Left ventricle myocardium inferior (tissue), 1 donor: Measurements from ENCODE around the gene STX17. TPM values are rescaled to one million over a fixed set of nuclear protein-coding genes. Genes with fewer than 3 reads are reported as not detected.
A peak's percentile ranks its signal among the peaks of the same experiment; 100 is the strongest.

ENCODE experiments used
- DNase-seq: peaks from one replicate; pipeline ENCODE4 v3.0.0-alpha.2; 2020
- H3K27ac ChIP-seq: fragments of 200-600 bp; replicated peaks from 2 replicates; pipeline ENCODE4 v1.8.0; 2021
- H3K27me3 ChIP-seq: fragments of 200-600 bp; 2 replicates; pipeline ENCODE4 v1.8.0; 2021; ENCODE audit warnings: low read depth
- H3K36me3 ChIP-seq: fragments of 200-600 bp; 2 replicates; pipeline ENCODE4 v1.8.0; 2021
- H3K4me1 ChIP-seq: fragments of 200-600 bp; 2 replicates; pipeline ENCODE4 v1.8.0; 2021
- H3K4me3 ChIP-seq: fragments of 200-600 bp; 2 replicates; pipeline ENCODE4 v1.8.0; 2021; ENCODE audit warnings: mild to moderate bottlenecking, moderate library complexity
- H3K9me3 ChIP-seq: fragments of 200-600 bp; replicated peaks from 2 replicates; pipeline ENCODE4 v1.8.0; 2021
- CTCF ChIP-seq: fragments of 200-600 bp; IDR thresholded peaks from 2 replicates; pipeline ENCODE4 v1.8.0; 2021; ENCODE audit warnings: antibody characterized with exemption, mild to moderate bottlenecking, borderline replicate concordance
- intact Hi-C: fragments of 100-400 bp; cut with micrococcal nuclease; formaldehyde crosslinking; loops from one replicate; pipeline ENCODE4 v1.11.0; 2022
- total RNA-seq: library from RNA; stranded (reverse); fragmentation: NEBNext Ultra II Directional; extraction: Animal tissue kit (Norgen Biotek cat#: 25700); gene quantifications from one replicate; pipeline ENCODE4 v1.2.1, GENCODE V29; 2021
- donor health status: DM: no; HTN: yes; CAD: no; lungs with severe emphysema.

The STX17 gene
- total RNA-seq, 1 donor from 2014 or later, result 23.7 TPM

- DNase-seq, result no peak
- no peak for TF ChIP-seq CTCF
- Histone ChIP-seq H3K27ac (no peak overlapping the region), H3K4me3 (no peak overlapping the region), H3K9me3 (peaks cover 24% of the 10 kb centered on the region), H3K4me1 (no peaks in the 10 kb centered on the region), H3K36me3 (peaks cover 30% of the 10 kb centered on the region), H3K27me3 (no peaks in the 10 kb centered on the region)
- intact Hi-C loops, result no loop called here
Observed at GRCh38 chr9:99998866-99999265, 92.4 kb downstream of the STX17 start.

GRCh38 chr9:99999797-100000196, 93.3 kb downstream of the STX17 start:
- Histone ChIP-seq H3K27me3 (no peaks in the 10 kb centered on the region), H3K27ac (no peak overlapping the region), H3K4me3 (no peak overlapping the region), H3K36me3 (peaks cover 39% of the 10 kb centered on the region), H3K4me1 (no peaks in the 10 kb centered on the region), H3K9me3 (peaks cover 16% of the 10 kb centered on the region)
- intact Hi-C loops, result no loop called here
- no peak for DNase-seq
- no peak for TF ChIP-seq CTCF

- Histone ChIP-seq H3K9me3 (peaks cover 18% of the 10 kb centered on the region), H3K36me3 (peaks cover 52% of the 10 kb centered on the region), H3K4me1 (no peaks in the 10 kb centered on the region), H3K4me3 (no peak overlapping the region), H3K27ac (no peak overlapping the region), H3K27me3 (no peaks in the 10 kb centered on the region)
- no peak for DNase-seq
- intact Hi-C loops, result no loop called here
- TF ChIP-seq CTCF, result peak; percentile 60
Observed at GRCh38 chr9:100011062-100011681, 104.7 kb downstream of the STX17 start.

GRCh38 chr9:100012279-100012678, 105.8 kb downstream of the STX17 start:
- H3K4me3 ChIP-seq, result no peak overlapping the region
- H3K36me3 ChIP-seq, result peaks cover 63% of the 10 kb centered on the region
- TF ChIP-seq CTCF, result no peak
- intact Hi-C loops, result no loop called here
- no peaks in the 10 kb centered on the region for H3K4me1 ChIP-seq
- H3K27ac ChIP-seq, result no peak overlapping the region
- H3K9me3 ChIP-seq, result peaks cover 18% of the 10 kb centered on the region
- H3K27me3 ChIP-seq, result no peaks in the 10 kb centered on the region
- no peak for DNase-seq

- no peak for DNase-seq
- peaks cover 76% of the 10 kb centered on the region for H3K36me3 ChIP-seq
- H3K27ac ChIP-seq, result no peak overlapping the region
- TF ChIP-seq CTCF, result no peak
- no peak overlapping the region for H3K4me3 ChIP-seq
- peaks cover 18% of the 10 kb centered on the region for H3K9me3 ChIP-seq
- H3K4me1 ChIP-seq, result no peaks in the 10 kb centered on the region
- no peaks in the 10 kb centered on the region for H3K27me3 ChIP-seq
- intact Hi-C loops, result no loop called here
Observed at GRCh38 chr9:100013573-100013972, 107.1 kb downstream of the STX17 start.
